AG04449 (cell line): ENCODE data around the gene NTM.

ENCODE experiments used
- CTCF ChIA-PET: fragments of 350-600 bp; formaldehyde crosslinking; extraction: SDS; loops from one replicate; lab custom pipeline; 2021; ENCODE audit warnings: antibody characterized with exemption; lab: Yijun Ruan, JAX
- POLR2A ChIA-PET: fragments of 400-600, 350-600 bp; formaldehyde crosslinking; extraction: SDS; loops from one replicate; lab custom pipeline; 2020; ENCODE audit warnings: antibody characterized with exemption, inconsistent platforms; lab: Yijun Ruan, JAX
- DNase-seq: peaks from one replicate; pipeline ENCODE4 v3.0.0-alpha.2; 2010; ENCODE audit warnings: low read depth, low spot score
- H3K4me3 ChIP-seq: 2 replicates; pipeline ENCODE4 v1.5.1; 2011; ENCODE audit warnings: low read depth, mild to moderate bottlenecking, control low read depth, low read length
- TF ChIP-seq, protein P1 (sequence below): IDR thresholded peaks from one replicate; pipeline ENCODE4 v1.5.1; 2011; ENCODE audit warnings: mild to moderate bottlenecking, moderate library complexity, low read length, control low read depth, inconsistent platforms; ENCODE audit not compliant: insufficient read depth; ENCODE audit errors: missing control alignments

Gene NTM

DNA sequence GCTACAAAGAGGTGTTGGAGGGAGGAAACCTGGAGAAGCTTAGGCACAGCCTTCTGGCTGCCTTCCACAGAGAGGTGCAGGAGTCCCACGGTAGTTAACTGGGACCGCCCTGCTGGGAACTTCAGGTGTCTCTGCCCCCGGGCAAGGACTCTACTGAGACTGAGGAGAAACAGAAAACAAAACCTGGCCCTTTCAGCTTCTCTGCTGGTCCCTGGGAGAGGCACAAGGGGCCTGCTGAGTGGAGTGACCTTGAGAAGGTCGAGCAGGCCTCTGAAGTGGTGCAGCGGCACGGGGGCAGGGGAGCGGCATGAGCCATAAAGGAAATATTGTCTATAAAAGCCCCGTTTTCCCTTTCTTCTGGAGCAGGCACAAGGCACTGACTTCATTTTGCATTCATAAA, 38.9 kb downstream of the NTM start:
- no peak overlapping the region for H3K4me3 ChIP-seq
- no peak for DNase-seq
- ChIA-PET POLR2A (no interaction called here), CTCF (interaction anchor here (3.6 kb wide), 1 partner anchor 265 kb away, joined by 20 read pairs; no protein-coding TSS in a partner anchor)
- TF ChIP-seq, protein P1, sequence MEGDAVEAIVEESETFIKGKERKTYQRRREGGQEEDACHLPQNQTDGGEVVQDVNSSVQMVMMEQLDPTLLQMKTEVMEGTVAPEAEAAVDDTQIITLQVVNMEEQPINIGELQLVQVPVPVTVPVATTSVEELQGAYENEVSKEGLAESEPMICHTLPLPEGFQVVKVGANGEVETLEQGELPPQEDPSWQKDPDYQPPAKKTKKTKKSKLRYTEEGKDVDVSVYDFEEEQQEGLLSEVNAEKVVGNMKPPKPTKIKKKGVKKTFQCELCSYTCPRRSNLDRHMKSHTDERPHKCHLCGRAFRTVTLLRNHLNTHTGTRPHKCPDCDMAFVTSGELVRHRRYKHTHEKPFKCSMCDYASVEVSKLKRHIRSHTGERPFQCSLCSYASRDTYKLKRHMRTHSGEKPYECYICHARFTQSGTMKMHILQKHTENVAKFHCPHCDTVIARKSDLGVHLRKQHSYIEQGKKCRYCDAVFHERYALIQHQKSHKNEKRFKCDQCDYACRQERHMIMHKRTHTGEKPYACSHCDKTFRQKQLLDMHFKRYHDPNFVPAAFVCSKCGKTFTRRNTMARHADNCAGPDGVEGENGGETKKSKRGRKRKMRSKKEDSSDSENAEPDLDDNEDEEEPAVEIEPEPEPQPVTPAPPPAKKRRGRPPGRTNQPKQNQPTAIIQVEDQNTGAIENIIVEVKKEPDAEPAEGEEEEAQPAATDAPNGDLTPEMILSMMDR, result no peak

DNA sequence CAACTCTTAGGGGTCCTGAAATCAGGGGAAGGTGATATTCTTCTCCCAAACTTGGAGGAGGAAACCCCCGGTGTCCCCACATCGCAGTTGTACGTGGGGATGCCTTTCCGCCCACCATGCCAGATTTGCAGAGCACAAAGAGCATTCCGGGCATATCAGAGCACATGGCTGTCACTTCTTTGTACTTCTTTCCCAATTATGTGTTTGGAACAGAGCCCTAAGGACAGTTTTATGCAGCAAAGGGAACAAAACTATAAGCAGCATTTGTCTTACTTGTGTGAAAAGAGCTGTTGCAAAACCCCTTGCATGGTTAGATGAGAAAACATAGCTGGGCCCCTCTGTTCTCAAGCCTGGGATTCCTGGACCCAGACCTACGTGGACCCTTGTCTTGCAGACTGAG, 41.2 kb downstream of the NTM start:
- ChIA-PET CTCF (interaction anchor here (1.3 kb wide), 1 partner anchor 263 kb away, joined by 3 read pairs; no protein-coding TSS in a partner anchor), POLR2A (no interaction called here)
- TF ChIP-seq, protein P1, result no peak
- no peak overlapping the region for H3K4me3 ChIP-seq
- DNase-seq, result no peak

DNA sequence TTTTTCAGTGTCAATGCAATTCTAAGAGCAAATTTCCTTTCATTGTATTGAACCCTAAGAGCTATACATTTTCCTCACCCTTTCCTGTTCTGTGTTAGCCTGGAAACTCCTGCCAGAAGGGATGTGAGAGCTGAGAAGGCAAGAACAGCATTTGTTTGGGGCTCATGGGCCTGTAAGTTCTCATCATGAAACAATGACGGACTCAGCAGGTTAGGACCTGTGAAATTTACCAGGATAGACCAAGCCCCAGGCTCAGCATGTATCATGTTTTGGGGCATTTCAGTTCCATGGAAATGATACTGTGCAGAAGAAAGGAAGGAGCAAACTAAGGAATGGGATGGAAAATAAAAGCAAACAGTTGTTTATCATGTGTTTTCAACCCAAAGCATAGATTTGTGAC, 41.6 kb downstream of the NTM start:
- DNase-seq, result no peak
- CTCF ChIA-PET, result interaction anchor here (1.3 kb wide), 1 partner anchor 262 kb away, joined by 3 read pairs; no protein-coding TSS in a partner anchor
- H3K4me3 ChIP-seq, result no peak overlapping the region
- POLR2A ChIA-PET, result no interaction called here
- TF ChIP-seq, protein P1, result no peak

DNA sequence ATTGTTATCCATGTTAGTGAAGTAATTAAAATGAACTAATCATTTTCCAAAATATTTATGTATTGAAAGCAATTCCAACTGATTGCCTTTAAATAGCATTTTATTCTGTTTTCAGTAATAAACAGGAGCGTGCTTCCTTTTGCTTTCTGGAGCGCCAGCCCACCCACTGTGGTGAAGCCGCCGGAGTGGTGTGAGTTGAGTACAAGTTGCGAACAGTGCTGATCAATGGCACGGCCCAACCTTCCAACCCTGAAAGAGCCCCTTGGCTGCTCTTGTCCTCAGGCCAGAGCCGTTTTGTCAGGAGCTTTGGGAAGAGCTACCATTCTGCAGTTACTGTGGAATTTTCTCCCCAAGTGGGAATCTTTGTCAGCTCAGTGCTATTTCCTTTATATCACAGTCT, 42.8 kb downstream of the NTM start:
- ChIA-PET POLR2A (no interaction called here), CTCF (interaction anchor here (1.3 kb wide), 1 partner anchor 261 kb away, joined by 3 read pairs; no protein-coding TSS in a partner anchor)
- no peak overlapping the region for H3K4me3 ChIP-seq
- DNase-seq, result no peak
- TF ChIP-seq, protein P1, result no peak

DNA sequence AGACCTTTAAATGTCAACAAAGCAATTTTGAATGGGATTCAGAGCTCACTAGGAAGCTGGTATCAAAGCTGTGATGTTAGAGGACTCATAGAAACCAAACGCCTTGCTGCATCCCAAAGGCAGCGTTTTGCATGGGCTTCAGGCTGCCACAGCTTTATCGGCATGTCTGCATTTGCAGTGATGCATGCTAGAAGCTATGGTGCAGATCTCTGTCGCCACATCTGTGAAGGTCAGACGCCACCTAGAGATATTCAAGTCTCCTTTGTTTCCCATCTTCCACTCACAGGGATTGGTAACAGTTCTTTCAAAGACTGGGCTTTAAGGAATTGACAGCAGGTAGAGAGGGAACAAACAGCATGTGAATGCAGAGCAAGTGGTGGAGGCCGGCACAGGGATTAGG, 47.8 kb downstream of the NTM start:
- POLR2A ChIA-PET, result no interaction called here
- CTCF ChIA-PET, result no interaction called here
- no peak overlapping the region for H3K4me3 ChIP-seq
- no peak for DNase-seq
- TF ChIP-seq, protein P1, result no peak

DNA sequence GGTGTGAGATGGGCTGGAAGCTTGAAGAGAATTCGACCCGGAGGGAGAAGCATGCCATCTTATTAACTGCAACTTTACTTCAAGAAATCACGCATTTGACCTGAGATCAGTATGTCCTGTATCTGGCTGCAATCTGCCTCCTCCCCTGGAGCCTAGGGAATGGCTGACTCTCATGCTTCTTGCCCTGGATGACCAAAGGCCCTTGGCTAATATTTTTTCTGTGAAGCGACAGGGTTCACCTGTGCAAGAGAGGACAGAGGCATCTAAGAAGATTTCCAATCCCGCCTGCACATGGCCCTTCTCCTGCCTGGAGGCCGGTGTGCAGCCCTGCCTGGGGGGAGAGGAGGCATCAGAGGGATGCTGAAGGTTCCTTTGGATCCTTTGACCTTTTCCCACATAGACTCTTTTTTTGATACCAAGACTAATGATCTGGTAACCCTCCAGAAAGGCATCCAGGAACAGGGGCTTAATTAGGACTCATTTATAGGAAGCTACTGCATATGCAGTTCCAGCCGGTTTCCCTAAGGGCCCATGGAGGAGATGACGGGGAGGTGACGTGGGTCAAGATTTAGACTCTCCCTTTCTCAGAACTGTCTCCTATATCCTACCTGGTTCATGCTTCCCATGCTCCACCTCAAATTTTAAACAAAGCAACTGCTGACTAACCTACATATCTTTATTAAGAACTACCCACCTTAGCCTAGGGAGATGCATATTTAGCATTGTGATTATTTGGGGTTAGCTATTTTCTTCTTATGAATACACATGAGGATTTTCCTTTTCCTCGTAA, 50.8 kb downstream of the NTM start:
- ChIA-PET CTCF (no interaction called here), POLR2A (no interaction called here)
- TF ChIP-seq, protein P1, result no peak
- no peak overlapping the region for H3K4me3 ChIP-seq
- no peak for DNase-seq
